HCT116 (cell line): ENCODE results near the gene ENTHD1. TPM values are rescaled to one million over a fixed set of nuclear protein-coding genes. Genes with fewer than 3 reads are reported as not detected.

Source experiments
- ATAC-seq: fragments of 200-7000 bp; cut with Tn5 transposase; 2 replicates; pipeline ENCODE4 v1.9.1; 2020; ENCODE audit warnings: mild to moderate bottlenecking, moderate library complexity
- BruUV-seq: library from RNA; stranded (reverse); fragments of 400-500 nt; replicated peaks from 2 replicates; lab custom pipeline; 2021; lab: Mats Ljungman, UMichigan
- CTCF ChIA-PET: fragments of 300-600 bp; sonication (Branson Sonifier 250); formaldehyde crosslinking; loops from one replicate; lab custom pipeline; 2021; ENCODE audit warnings: antibody characterized with exemption; lab: Charles Lee
- POLR2A ChIA-PET: fragments of 300-600, 350-600 bp; sonication (Branson Sonifier 250); formaldehyde crosslinking; loops from one replicate; lab custom pipeline; 2021; ENCODE audit warnings: antibody characterized with exemption; lab: Charles Lee
- RAD21 ChIA-PET, 2 experiments: fragments of 300-600 bp; sonication (Branson Sonifier 250); formaldehyde crosslinking; loops; one replicate each; lab custom pipeline; 2023; ENCODE audit warnings: low total read pairs in 2 of 2; ENCODE audit not compliant: uncharacterized antibody in 2 of 2, unreplicated experiment in 2 of 2, low non-redundant PET in 1 of 2; lab: Charles Lee
- DNase-seq: peaks from one replicate; pipeline ENCODE4 v3.0.0-alpha.2; 2010; ENCODE audit warnings: low read depth, low spot score
- H2AFZ ChIP-seq: fragments of 200-600 bp; shearing (Covaris generic), sonication (generic); 2 replicates; pipeline ENCODE4 v1.6.1; 2017; ENCODE audit warnings: low read depth, mixed run types, mixed read lengths, antibody characterized with exemption, low read length; ENCODE audit not compliant: poor library complexity, severe bottlenecking
- H3K27ac ChIP-seq: 2 replicates; pipeline ENCODE4 v1.5.1; 2012; ENCODE audit warnings: low read depth, low read length
- H3K27me3 ChIP-seq: fragments of 200-600 bp; sonication (generic); 2 replicates; pipeline ENCODE4 v1.6.1; 2016; ENCODE audit warnings: mixed run types, low read length, mixed read lengths; ENCODE audit not compliant: insufficient read depth
- H3K36me3 ChIP-seq, 2 experiments: fragments of 200-500 bp in 1 of 2; fragments of 200-600 bp in 1 of 2; sonication (Bioruptor generic) in 1 of 2; sonication (generic) in 1 of 2; 2 replicates each; pipeline versions ENCODE4 v1.5.1 to v1.6.1; 2014 to 2016; ENCODE audit warnings: low read length in 2 of 2, inconsistent platforms in 1 of 2, mixed read lengths in 1 of 2, mixed run types in 1 of 2; ENCODE audit not compliant: insufficient read depth in 2 of 2, control insufficient read depth in 1 of 2
- H3K4me1 ChIP-seq, 2 experiments: fragments of 200-600 bp in 1 of 2; sonication (generic) in 1 of 2; 2 replicates each; pipeline versions ENCODE4 v1.5.1 to v1.6.1; 2012 to 2017; ENCODE audit warnings: low read length in 2 of 2, inconsistent platforms in 1 of 2, mild to moderate bottlenecking in 1 of 2, mixed read lengths in 1 of 2, mixed run types in 1 of 2, moderate library complexity in 1 of 2; ENCODE audit not compliant: insufficient read depth in 2 of 2, control insufficient read depth in 1 of 2
- H3K4me2 ChIP-seq: fragments of 200-600 bp; sonication (generic); 2 replicates; pipeline ENCODE4 v1.6.1; 2017; ENCODE audit warnings: mixed run types, low read length, mixed read lengths
- H3K4me3 ChIP-seq, 2 experiments: fragments of 200-600 bp in 1 of 2; sonication (generic) in 1 of 2; replicated peaks in 1 of 2; 2 replicates each; pipeline ENCODE4 v1.5.1; 2011 to 2016; ENCODE audit warnings: low read length in 2 of 2, control low read depth in 1 of 2, low read depth in 1 of 2, mild to moderate bottlenecking in 1 of 2, mixed read lengths in 1 of 2, mixed run types in 1 of 2
- H3K79me2 ChIP-seq: fragments of 200-600 bp; sonication (generic); 2 replicates; pipeline ENCODE4 v1.6.1; 2017; ENCODE audit warnings: mild to moderate bottlenecking, mixed run types, low read length, moderate library complexity, mixed read lengths; ENCODE audit not compliant: insufficient read depth
- H3K9ac ChIP-seq: fragments of 200-600 bp; sonication (generic); 2 replicates; pipeline ENCODE4 v1.6.1; 2016; ENCODE audit warnings: low read length, mixed read lengths
- H3K9me2 ChIP-seq: fragments of 200-600 bp; sonication (generic), shearing (Covaris generic); 2 replicates; pipeline ENCODE4 v1.6.1; 2017; ENCODE audit warnings: mixed run types, mild to moderate bottlenecking, moderate library complexity; ENCODE audit not compliant: insufficient read depth
- H3K9me3 ChIP-seq, 2 experiments: fragments of 200-500 bp in 1 of 2; fragments of 200-600 bp in 1 of 2; sonication (Bioruptor generic) in 1 of 2; sonication (generic) in 1 of 2; 2 replicates each; pipeline ENCODE4 v1.6.1; 2014 to 2017; ENCODE audit warnings: low read length in 2 of 2, mixed read lengths in 2 of 2, inconsistent platforms in 1 of 2, low read depth in 1 of 2, mild to moderate bottlenecking in 1 of 2, mixed run types in 1 of 2, moderate library complexity in 1 of 2; ENCODE audit not compliant: control insufficient read depth in 1 of 2, insufficient read depth in 1 of 2
- H4K20me1 ChIP-seq: fragments of 200-600 bp; sonication (generic), shearing (Covaris generic); 2 replicates; pipeline ENCODE4 v1.6.1; 2017; ENCODE audit warnings: mixed run types, mild to moderate bottlenecking, moderate library complexity; ENCODE audit not compliant: insufficient read depth
- ATF3 ChIP-seq: IDR thresholded peaks from 2 replicates; pipeline ENCODE4 v1.6.1; 2012
- CBX3 ChIP-seq: IDR thresholded peaks from 2 replicates; pipeline ENCODE4 v1.6.1; 2012; ENCODE audit warnings: low read depth
- CTCF ChIP-seq, 3 experiments: fragments of 200-600 bp in 1 of 3; sonication (generic) in 1 of 3; IDR thresholded peaks in 2 of 3; conservative IDR thresholded peaks in 1 of 3; 2 replicates each; pipeline ENCODE4 v1.5.1; 2012 to 2017; ENCODE audit warnings: low read depth in 2 of 3, low read length in 2 of 3, antibody characterized with exemption in 1 of 3, borderline replicate concordance in 1 of 3, control low read depth in 1 of 3, mild to moderate bottlenecking in 1 of 3, mixed read lengths in 1 of 3, mixed run types in 1 of 3, moderate library complexity in 1 of 3; ENCODE audit not compliant: insufficient read depth in 1 of 3
- EGR1 ChIP-seq: IDR thresholded peaks from 2 replicates; pipeline ENCODE4 v1.6.1; 2012; ENCODE audit warnings: low read depth
- ELF1 ChIP-seq: IDR thresholded peaks from 2 replicates; pipeline ENCODE4 v1.6.1; 2012; ENCODE audit warnings: low read depth, borderline replicate concordance
- EZH2 ChIP-seq: fragments of 200-600 bp; sonication (generic); IDR thresholded peaks from 2 replicates; pipeline ENCODE4 v1.6.1; 2017; ENCODE audit warnings: antibody characterized with exemption, mixed run types
- EZH2phosphoT487 ChIP-seq: fragments of 200-600 bp; IDR thresholded peaks from 2 replicates; pipeline ENCODE4 v1.6.1; 2018; ENCODE audit warnings: antibody characterized with exemption, borderline replicate concordance
- FOSL1 ChIP-seq: IDR thresholded peaks from 2 replicates; pipeline ENCODE4 v1.6.1; 2012; ENCODE audit warnings: low read depth
- JUND ChIP-seq: IDR thresholded peaks from 2 replicates; pipeline ENCODE4 v1.6.1; 2012
- POLR2A ChIP-seq: IDR thresholded peaks from 2 replicates; pipeline ENCODE4 v1.7.0; 2011; ENCODE audit warnings: borderline replicate concordance; ENCODE audit not compliant: insufficient read depth, insufficient read length; ENCODE audit errors: extremely low read depth
- POLR2AphosphoS5 ChIP-seq: IDR thresholded peaks from 2 replicates; pipeline ENCODE4 v1.6.1; 2011; ENCODE audit warnings: mild to moderate bottlenecking, low read depth, low read length, moderate library complexity
- REST ChIP-seq: IDR thresholded peaks from 2 replicates; pipeline ENCODE4 v1.6.1; 2012; ENCODE audit warnings: low read depth
- SP1 ChIP-seq: IDR thresholded peaks from 2 replicates; pipeline ENCODE4 v1.6.1; 2012; ENCODE audit warnings: low read depth
- SRF ChIP-seq: IDR thresholded peaks from 2 replicates; pipeline ENCODE4 v1.6.1; 2012; ENCODE audit warnings: low read depth
- ZNF274 ChIP-seq: fragments of 200-500 bp; sonication (Bioruptor generic); IDR thresholded peaks from 2 replicates; pipeline ENCODE4 v1.6.1; 2014; ENCODE audit warnings: mild to moderate bottlenecking, low read depth, low read length, inconsistent platforms
- intact Hi-C: fragments of 100-400 bp; cut with micrococcal nuclease; formaldehyde crosslinking; loops from 2 replicates; pipeline ENCODE4 v1.10.0; 2022
- total RNA-seq: library from RNA; stranded (reverse); gene quantifications from one replicate; pipeline ENCODE4 v1.2.1, GENCODE V29; 2021; ENCODE audit not compliant: unreplicated experiment

Gene ENTHD1
- total RNA-seq, 1 experiment from 2014 or later, result not detected

GRCh38 chr22:39833093-39833492 lies 60.5 kb downstream of the ENTHD1 start:
- ChIA-PET POLR2A (no interaction called here), CTCF (no interaction called here)
- no peak for ATAC-seq
- BruUV-seq, result no TSS peak
- H3K4me3 ChIP-seq, result no peak overlapping the region
- no peak overlapping the region for H3K4me2 ChIP-seq
- H3K4me1 ChIP-seq, result no peaks in the 10 kb centered on the region
- peaks cover 77% of the 10 kb centered on the region for H3K27me3 ChIP-seq
- H3K79me2 ChIP-seq, result no peaks in the 10 kb centered on the region
- no peak overlapping the region for H3K27ac ChIP-seq
- intact Hi-C loops, result loop anchor here (5.0 kb wide), 1 partner anchor 44 kb away; no protein-coding TSS in a partner anchor
- H3K9me2 ChIP-seq, result no peaks in the 10 kb centered on the region
- H3K9ac ChIP-seq, result no peak overlapping the region
- no peaks in the 10 kb centered on the region for H4K20me1 ChIP-seq
- TF ChIP-seq FOSL1 (no peak), ATF3 (no peak), CBX3 (no peak), ELF1 (no peak), JUND (no peak)
- TF ChIP-seq, all 23 proteins: peak for 0
- no peak for DNase-seq
- Histone ChIP-seq H3K9me3 (no peaks in the 10 kb centered on the region), H2AFZ (no peak overlapping the region), H3K36me3 (no peaks in the 10 kb centered on the region)
- RAD21 ChIA-PET, result no interaction called here

- H3K9ac ChIP-seq, result no peak overlapping the region
- ChIA-PET RAD21 (no interaction called here), CTCF (no interaction called here), POLR2A (no interaction called here)
- BruUV-seq, result no TSS peak
- no peaks in the 10 kb centered on the region for H4K20me1 ChIP-seq
- no peak overlapping the region for H3K4me3 ChIP-seq
- H3K36me3 ChIP-seq, result no peaks in the 10 kb centered on the region
- H3K27me3 ChIP-seq, result peaks cover 77% of the 10 kb centered on the region
- no peaks in the 10 kb centered on the region for H3K79me2 ChIP-seq
- no peak overlapping the region for H3K4me2 ChIP-seq
- H2AFZ ChIP-seq, result no peak overlapping the region
- intact Hi-C loops, result loop anchor here (5.0 kb wide), 1 partner anchor 45 kb away; no protein-coding TSS in a partner anchor
- DNase-seq, result no peak
- H3K27ac ChIP-seq, result no peak overlapping the region
- H3K4me1 ChIP-seq, result no peaks in the 10 kb centered on the region
- H3K9me3 ChIP-seq, result no peaks in the 10 kb centered on the region
- no peak for ATAC-seq
- no peaks in the 10 kb centered on the region for H3K9me2 ChIP-seq
- TF ChIP-seq SRF (no peak), ELF1 (no peak), CBX3 (no peak), POLR2AphosphoS5 (no peak), POLR2A (no peak), REST (no peak), EZH2phosphoT487 (no peak), JUND (no peak), CTCF (IDR thresholded peaks at IDR 0.05 in 2 of 3, conservative IDR thresholded peaks at IDR 0.05 in 1 of 3; ENCODE audit: borderline replicate concordance in 1 of 3, insufficient read depth in 1 of 3, low read depth in 2 of 3, low read length in 2 of 3) (no peak), FOSL1 (no peak), EZH2 (no peak), ZNF274 (no peak), SP1 (no peak), EGR1 (no peak)
Observed at GRCh38 chr22:39832627-39833074, 60.9 kb downstream of the ENTHD1 start.
